ENCODE measurements around the gene POLG. TPM values are rescaled to one million over a fixed set of nuclear protein-coding genes. Genes with fewer than 3 reads are reported as not detected.
A peak's percentile ranks its signal among the peaks of the same experiment; 100 is the strongest.

POLG gene
- polyA plus RNA-seq (27.3 to 40.4 TPM (median 29.6 TPM) in 3 replicates), polyA minus RNA-seq (23.5 to 66.7 TPM (median 34.2 TPM) in 3 replicates)
- polyA plus RNA-seq (2011; ENCODE audit: low read depth) = 43.8 TPM
- polyA plus RNA-seq (2011; cell fraction: cytosol; rRNA removed) = 16.4 and 19.9 TPM in 2 replicates
- 118 and 119 TPM in 2 replicates for polyA plus RNA-seq (2011; cell fraction: nucleus; rRNA removed)
- polyA plus RNA-seq (2012; ENCODE audit: low replicate concordance) = 38.1 and 46.6 TPM in 2 replicates
- polyA minus RNA-seq (2011; cell fraction: cytosol; rRNA and poly(A)+ RNA removed) = 27.0 TPM
- 56.3 and 60.3 TPM in 2 replicates for polyA minus RNA-seq (2011; cell fraction: nucleus; rRNA and poly(A)+ RNA removed)

DNA sequence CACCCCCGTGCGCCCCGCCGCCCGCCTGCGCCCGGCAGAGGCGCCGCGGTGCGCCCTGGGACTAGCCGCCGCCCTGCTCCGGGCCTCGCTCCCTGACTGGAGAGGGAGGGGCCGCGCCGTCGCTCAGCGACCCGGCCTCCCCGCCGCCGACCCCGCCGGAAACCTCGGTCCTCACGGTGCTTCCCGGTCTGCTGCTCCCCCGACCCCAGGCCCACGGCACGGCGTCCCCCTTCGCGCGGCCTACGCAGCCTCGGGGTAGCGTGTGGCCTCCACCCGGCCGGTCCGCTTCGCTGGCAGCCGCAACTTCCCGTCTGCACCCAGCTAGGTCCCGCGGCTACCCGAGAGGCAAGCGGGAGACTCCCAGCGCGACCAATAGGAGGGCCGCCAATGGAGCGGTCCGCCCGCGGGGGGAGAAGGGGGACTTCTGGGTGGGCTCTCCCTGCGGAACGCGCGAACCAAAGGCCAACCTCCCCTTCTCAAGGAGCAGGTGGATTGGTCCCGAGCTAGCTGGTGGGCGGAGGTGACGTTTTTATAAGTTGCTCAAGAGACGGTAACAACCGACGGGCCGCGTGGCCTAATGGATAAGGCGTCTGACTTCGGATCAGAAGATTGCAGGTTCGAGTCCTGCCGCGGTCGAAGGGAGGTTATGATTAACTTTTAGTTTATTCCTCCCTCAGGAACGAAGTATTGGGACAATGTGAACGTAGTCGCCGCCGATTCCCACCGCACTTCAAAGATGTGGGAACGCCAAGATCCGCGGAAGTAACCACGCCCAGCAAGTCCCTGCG lies at the start of gene POLG:
TSS of gene POLG (minus strand) at position 315 of the 788 bp plus-strand sequence. CDS start 1,070 bp downstream, outside the sequence.
- peaks cover 30% of the 10 kb centered on the region for H3K4me1 ChIP-seq (ENCODE audit: control insufficient read depth, extremely low read depth, insufficient read depth, low read length)
- dilution Hi-C loops (cut with MboI; ENCODE audit: extremely low pct_ligation_motif_present, low sequenced_read_pairs) = no loop called here
- H3K9ac ChIP-seq (ENCODE audit: control insufficient read depth, extremely low read depth, insufficient read depth, low read length) = peak within 1 kb of the TSS; percentile 94
- H2AFZ ChIP-seq (ENCODE audit: control insufficient read depth, low read length) = peak within 1 kb of the TSS; percentile 67
- H3K36me3 ChIP-seq (ENCODE audit: control insufficient read depth in 2 of 2, extremely low read depth in 1 of 2, insufficient read depth in 2 of 2, low read length in 2 of 2) = peaks cover 24 to 30% of the 10 kb centered on the region in 2 experiments
- H3K9me3 ChIP-seq (ENCODE audit: control insufficient read depth, low read depth, low read length) = no peaks in the 10 kb centered on the region
- H3K79me2 ChIP-seq (ENCODE audit: control insufficient read depth, insufficient read depth, low read length) = peaks cover 48% of the 10 kb centered on the region
- peak within 1 kb of the TSS; percentile 79 to 90 (median 88) for H3K4me3 ChIP-seq (ENCODE audit: control insufficient read depth in 2 of 3, extremely low read depth in 1 of 3, insufficient read depth in 2 of 3, low read depth in 1 of 3, low read length in 3 of 3)
- H3K27me3 ChIP-seq (ENCODE audit: control insufficient read depth, extremely low read depth, insufficient read depth, low read length) = no peaks in the 10 kb centered on the region
- peak; percentile 73 for FAIRE-seq
- H3K4me2 ChIP-seq (ENCODE audit: control insufficient read depth, extremely low read depth, insufficient read depth, low read depth, low read length) = peak within 1 kb of the TSS; percentile 77
- H3K27ac ChIP-seq (ENCODE audit: control insufficient read depth, insufficient read depth, low read length) = peak within 1 kb of the TSS; percentile 82
- peaks cover 16% of the 10 kb centered on the region for H4K20me1 ChIP-seq (ENCODE audit: control insufficient read depth, extremely low read depth, insufficient read depth, low read length)
- peak; percentile 97 for DNase-seq (ENCODE audit: low read depth, low spot score)
- peaks cover 2% of the 10 kb centered on the region for H3K9me1 ChIP-seq (ENCODE audit: control insufficient read depth, extremely low read depth, insufficient read depth, low read length)
- no peak for TF ChIP-seq CTCF (optimal IDR thresholded peaks at IDR 0.05 in 1 of 3, IDR thresholded peaks at IDR 0.05 in 1 of 3, conservative IDR thresholded peaks at IDR 0.05 in 1 of 3; ENCODE audit: extremely low read depth in 1 of 3, insufficient read depth in 2 of 3, low read length in 3 of 3)
- TF ChIP-seq EZH2 (IDR thresholded peaks at IDR 0.05; ENCODE audit: low read length) = no peak

DNA sequence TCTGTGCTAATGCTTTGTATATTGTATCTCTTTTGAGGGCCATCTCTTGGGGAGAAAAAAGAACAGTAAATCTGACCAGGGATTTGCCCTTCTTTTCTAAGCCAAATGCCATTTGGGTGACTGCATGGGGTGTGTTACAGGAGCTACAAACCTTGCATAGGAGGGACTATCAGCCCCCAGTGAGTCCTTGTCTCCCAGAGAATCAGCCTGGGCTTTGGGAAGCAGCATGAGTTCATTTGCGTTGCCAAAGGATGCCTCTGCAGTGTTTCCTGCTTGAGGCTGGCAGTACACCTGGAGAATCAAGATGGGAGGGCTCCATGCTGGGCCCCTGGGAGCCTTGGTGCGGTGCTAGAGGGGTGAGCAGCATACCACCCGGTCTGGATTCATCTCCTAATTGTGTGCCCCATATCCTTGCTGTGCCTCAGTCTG lies 49.6 kb upstream of the POLG start:
- Histone ChIP-seq H3K79me2 (ENCODE audit: control insufficient read depth, insufficient read depth, low read length) (no peaks in the 10 kb centered on the region), H4K20me1 (ENCODE audit: control insufficient read depth, extremely low read depth, insufficient read depth, low read length) (no peaks in the 10 kb centered on the region), H3K9ac (ENCODE audit: control insufficient read depth, extremely low read depth, insufficient read depth, low read length) (no peak overlapping the region), H3K4me1 (ENCODE audit: control insufficient read depth, extremely low read depth, insufficient read depth, low read length) (peaks cover 19% of the 10 kb centered on the region), H3K9me1 (ENCODE audit: control insufficient read depth, extremely low read depth, insufficient read depth, low read length) (no peaks in the 10 kb centered on the region), H3K27ac (ENCODE audit: control insufficient read depth, insufficient read depth, low read length) (no peak overlapping the region), H3K27me3 (ENCODE audit: control insufficient read depth, extremely low read depth, insufficient read depth, low read length) (peaks cover 70% of the 10 kb centered on the region), H2AFZ (ENCODE audit: control insufficient read depth, low read length) (no peak overlapping the region), H3K4me2 (ENCODE audit: control insufficient read depth, extremely low read depth, insufficient read depth, low read depth, low read length) (no peak overlapping the region), H3K9me3 (ENCODE audit: control insufficient read depth, low read depth, low read length) (no peaks in the 10 kb centered on the region), H3K36me3 (ENCODE audit: control insufficient read depth in 2 of 2, extremely low read depth in 1 of 2, insufficient read depth in 2 of 2, low read length in 2 of 2) (no peaks in the 10 kb centered on the region), H3K4me3 (ENCODE audit: control insufficient read depth in 2 of 3, extremely low read depth in 1 of 3, insufficient read depth in 2 of 3, low read depth in 1 of 3, low read length in 3 of 3) (no peak overlapping the region)
- no peak for FAIRE-seq
- dilution Hi-C loops (cut with MboI; ENCODE audit: extremely low pct_ligation_motif_present, low sequenced_read_pairs) = no loop called here
- TF ChIP-seq CTCF (optimal IDR thresholded peaks at IDR 0.05 in 1 of 3, IDR thresholded peaks at IDR 0.05 in 1 of 3, conservative IDR thresholded peaks at IDR 0.05 in 1 of 3; ENCODE audit: extremely low read depth in 1 of 3, insufficient read depth in 2 of 3, low read length in 3 of 3) (no peak), EZH2 (IDR thresholded peaks at IDR 0.05; ENCODE audit: low read length) (peak; percentile 23)
- no peak for DNase-seq (ENCODE audit: low read depth, low spot score)
